ENCODE results near the gene SOX2. TPM values are rescaled to one million over a fixed set of nuclear protein-coding genes. Genes with fewer than 3 reads are reported as not detected.

The SOX2 gene
- total RNA-seq, 1 experiment from 2014 or later: 189 TPM

DNA sequence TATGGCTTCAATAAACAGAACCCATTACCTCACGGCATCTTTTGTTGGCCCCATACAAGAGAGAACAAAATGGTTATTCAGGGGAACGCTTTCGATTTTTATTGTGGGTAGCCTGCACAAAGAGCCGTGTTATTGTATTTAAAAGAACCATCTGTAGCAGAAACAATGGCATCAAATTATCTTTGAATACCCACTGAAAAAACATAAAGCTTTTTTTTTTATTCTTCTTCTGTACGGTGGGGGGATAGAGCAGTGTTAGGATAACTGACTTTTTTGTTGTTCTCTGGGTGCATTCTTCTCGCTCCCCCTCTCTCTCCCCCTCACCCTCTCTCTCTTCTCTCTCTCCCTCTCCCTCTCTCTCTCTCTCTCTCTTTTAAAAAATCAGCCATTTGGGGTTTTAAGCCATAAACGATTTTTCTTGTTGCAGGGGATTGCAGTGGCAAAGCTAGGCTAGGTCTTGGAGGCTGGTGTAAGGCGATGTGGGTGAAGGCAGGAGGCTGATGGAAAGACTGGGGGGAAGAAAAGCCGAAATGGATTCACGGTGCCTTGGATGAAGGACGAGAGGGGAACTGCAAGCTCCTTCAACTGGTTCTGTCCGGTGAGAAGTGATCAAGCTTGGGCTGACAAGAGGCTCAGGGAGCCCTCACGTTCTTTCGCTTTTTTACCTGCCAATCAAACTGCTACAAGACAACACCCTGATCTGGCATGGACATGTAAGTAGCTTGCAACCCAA is 12.4 kb upstream of the SOX2 start (continued):
- TF ChIP-seq ZNF317 (CRISPR knock-in tag; IDR thresholded peaks at IDR 0.05; ENCODE audit: borderline replicate concordance, low read depth) (no peak), TP53 (CRISPR knock-in tag; IDR thresholded peaks at IDR 0.05) (no peak)
- TF ChIP-seq, protein P1, sequence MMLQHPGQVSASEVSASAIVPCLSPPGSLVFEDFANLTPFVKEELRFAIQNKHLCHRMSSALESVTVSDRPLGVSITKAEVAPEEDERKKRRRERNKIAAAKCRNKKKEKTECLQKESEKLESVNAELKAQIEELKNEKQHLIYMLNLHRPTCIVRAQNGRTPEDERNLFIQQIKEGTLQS (CRISPR knock-in tag; conservative IDR thresholded peaks at IDR 0.05): no peak

DNA sequence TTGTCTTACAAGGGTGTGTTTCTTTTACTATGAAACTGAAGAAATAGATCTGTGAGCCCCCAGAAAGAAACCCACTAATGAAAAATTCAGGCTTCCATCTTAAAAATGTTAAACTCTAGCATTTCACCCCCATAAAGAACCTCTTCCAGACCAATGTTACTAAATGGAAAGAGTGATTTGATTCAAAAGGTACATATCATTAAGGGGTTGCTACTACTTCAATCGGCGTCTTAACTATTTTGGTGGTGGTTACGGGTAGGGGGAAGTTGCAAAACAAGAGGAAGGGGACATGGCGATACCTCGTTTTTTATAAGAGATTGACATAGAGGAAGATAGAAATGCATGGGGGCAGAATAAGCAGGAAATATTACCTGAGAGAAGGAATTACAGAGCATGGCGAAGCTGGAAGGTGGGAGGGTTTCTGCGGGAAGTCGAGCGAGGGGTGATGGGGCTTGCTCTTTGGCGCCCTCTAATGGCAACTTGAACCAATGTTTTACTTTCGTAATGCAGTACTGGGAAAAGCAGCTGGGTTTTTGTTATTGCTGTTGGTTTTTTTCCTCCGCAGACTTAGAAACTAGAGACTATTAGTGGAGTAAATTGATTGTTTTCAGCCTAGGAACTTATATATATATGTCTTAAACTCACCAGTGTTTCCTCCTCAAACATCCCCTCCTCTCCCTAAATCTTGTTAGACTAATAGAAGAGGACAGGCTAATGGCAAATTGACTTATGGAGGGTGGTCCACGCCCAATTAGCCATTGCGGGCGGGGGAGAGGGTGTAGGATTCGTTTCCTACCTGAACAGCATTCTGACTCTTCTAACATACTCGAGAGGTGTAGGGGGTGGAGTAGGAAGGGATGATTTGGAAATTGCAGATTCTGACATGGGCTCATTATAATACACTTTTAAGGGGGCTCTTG is 11.3 kb upstream of the SOX2 start:
- Mint-ChIP-seq H3K9me3 (no peaks in the 10 kb centered on the region), H3K27me3 (ENCODE audit: low read depth) (peaks cover 57% of the 10 kb centered on the region), H3K4me1 (peaks cover 86% of the 10 kb centered on the region), H3K4me3 (peak overlapping the region; percentile 61), H3K36me3 (no peaks in the 10 kb centered on the region), H3K27ac (peak overlapping the region; percentile 82)
- CTCF ChIA-PET: interaction anchor here (0.6 to 3.4 kb wide), 45 partner anchors 9 to 921 kb away, joined by 3 to 30 read pairs (median 4); partner anchors contain the start of gene SOX2
- DNase-seq (ENCODE audit: low spot score): peak; percentile 78
- POLR2A ChIA-PET: no interaction called here
- ATAC-seq: peak; percentile 23
- TF ChIP-seq, protein P2, sequence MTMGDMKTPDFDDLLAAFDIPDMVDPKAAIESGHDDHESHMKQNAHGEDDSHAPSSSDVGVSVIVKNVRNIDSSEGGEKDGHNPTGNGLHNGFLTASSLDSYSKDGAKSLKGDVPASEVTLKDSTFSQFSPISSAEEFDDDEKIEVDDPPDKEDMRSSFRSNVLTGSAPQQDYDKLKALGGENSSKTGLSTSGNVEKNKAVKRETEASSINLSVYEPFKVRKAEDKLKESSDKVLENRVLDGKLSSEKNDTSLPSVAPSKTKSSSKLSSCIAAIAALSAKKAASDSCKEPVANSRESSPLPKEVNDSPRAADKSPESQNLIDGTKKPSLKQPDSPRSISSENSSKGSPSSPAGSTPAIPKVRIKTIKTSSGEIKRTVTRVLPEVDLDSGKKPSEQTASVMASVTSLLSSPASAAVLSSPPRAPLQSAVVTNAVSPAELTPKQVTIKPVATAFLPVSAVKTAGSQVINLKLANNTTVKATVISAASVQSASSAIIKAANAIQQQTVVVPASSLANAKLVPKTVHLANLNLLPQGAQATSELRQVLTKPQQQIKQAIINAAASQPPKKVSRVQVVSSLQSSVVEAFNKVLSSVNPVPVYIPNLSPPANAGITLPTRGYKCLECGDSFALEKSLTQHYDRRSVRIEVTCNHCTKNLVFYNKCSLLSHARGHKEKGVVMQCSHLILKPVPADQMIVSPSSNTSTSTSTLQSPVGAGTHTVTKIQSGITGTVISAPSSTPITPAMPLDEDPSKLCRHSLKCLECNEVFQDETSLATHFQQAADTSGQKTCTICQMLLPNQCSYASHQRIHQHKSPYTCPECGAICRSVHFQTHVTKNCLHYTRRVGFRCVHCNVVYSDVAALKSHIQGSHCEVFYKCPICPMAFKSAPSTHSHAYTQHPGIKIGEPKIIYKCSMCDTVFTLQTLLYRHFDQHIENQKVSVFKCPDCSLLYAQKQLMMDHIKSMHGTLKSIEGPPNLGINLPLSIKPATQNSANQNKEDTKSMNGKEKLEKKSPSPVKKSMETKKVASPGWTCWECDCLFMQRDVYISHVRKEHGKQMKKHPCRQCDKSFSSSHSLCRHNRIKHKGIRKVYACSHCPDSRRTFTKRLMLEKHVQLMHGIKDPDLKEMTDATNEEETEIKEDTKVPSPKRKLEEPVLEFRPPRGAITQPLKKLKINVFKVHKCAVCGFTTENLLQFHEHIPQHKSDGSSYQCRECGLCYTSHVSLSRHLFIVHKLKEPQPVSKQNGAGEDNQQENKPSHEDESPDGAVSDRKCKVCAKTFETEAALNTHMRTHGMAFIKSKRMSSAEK (CRISPR knock-in tag; IDR thresholded peaks at IDR 0.05; ENCODE audit: borderline replicate concordance): no peak
- no peak for TF ChIP-seq FOXP1 (CRISPR knock-in tag; IDR thresholded peaks at IDR 0.05; ENCODE audit: borderline replicate concordance)
- TF ChIP-seq, protein P3, sequence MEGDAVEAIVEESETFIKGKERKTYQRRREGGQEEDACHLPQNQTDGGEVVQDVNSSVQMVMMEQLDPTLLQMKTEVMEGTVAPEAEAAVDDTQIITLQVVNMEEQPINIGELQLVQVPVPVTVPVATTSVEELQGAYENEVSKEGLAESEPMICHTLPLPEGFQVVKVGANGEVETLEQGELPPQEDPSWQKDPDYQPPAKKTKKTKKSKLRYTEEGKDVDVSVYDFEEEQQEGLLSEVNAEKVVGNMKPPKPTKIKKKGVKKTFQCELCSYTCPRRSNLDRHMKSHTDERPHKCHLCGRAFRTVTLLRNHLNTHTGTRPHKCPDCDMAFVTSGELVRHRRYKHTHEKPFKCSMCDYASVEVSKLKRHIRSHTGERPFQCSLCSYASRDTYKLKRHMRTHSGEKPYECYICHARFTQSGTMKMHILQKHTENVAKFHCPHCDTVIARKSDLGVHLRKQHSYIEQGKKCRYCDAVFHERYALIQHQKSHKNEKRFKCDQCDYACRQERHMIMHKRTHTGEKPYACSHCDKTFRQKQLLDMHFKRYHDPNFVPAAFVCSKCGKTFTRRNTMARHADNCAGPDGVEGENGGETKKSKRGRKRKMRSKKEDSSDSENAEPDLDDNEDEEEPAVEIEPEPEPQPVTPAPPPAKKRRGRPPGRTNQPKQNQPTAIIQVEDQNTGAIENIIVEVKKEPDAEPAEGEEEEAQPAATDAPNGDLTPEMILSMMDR (IDR thresholded peaks at IDR 0.05): peak; percentile 85
- TF ChIP-seq EMX1 (CRISPR knock-in tag; IDR thresholded peaks at IDR 0.05): no peak
- no peak for TF ChIP-seq MYBL2 (CRISPR knock-in tag; IDR thresholded peaks at IDR 0.05)
- TF ChIP-seq IRF2 (CRISPR knock-in tag; IDR thresholded peaks at IDR 0.05; ENCODE audit: borderline replicate concordance, low read depth): no peak

DNA sequence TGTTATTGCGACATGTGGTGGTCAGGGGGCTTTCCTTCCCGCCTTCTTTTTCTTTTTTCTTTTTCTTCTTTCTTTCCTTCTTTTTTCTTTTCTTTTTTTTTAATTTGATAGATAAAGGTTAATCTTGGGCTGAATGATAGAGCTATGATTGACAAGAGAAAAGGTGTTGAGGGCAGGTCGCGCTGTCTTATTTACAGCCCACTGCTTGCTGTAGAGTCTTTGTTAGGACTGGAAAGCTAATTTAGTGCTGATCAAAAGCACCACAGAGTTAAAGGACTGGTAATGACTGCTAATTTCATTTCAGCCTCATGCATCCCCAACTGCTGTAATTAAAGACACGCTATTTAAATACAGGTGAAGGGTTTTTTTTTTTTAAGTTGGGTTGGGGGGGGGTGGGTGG is 10.6 kb upstream of the SOX2 start:
- Mint-ChIP-seq H3K9me3 (no peaks in the 10 kb centered on the region), H3K27ac (no peak overlapping the region; the same call in 1 of the 2 replicates), H3K4me1 (peaks cover 89% of the 10 kb centered on the region), H3K36me3 (no peaks in the 10 kb centered on the region), H3K4me3 (peak overlapping the region; percentile 61), H3K27me3 (ENCODE audit: low read depth) (peaks cover 53% of the 10 kb centered on the region)
- ATAC-seq (no peak), DNase-seq (ENCODE audit: low spot score) (no peak)
- TF ChIP-seq ZNF232 (CRISPR knock-in tag; IDR thresholded peaks at IDR 0.05) (no peak), ZNF263 (CRISPR knock-in tag; IDR thresholded peaks at IDR 0.05; ENCODE audit: low read depth) (no peak)
- ChIA-PET CTCF (interaction anchor here (0.6 to 3.4 kb wide), 54 partner anchors 8 to 920 kb away, joined by 3 to 30 read pairs (median 4); partner anchors contain the start of gene SOX2), POLR2A (interaction anchor here (0.8 kb wide), 1 partner anchor 16 kb away, joined by 4 read pairs; no protein-coding TSS in a partner anchor)

All from WTC11 (cell line).